ENCODE measurements around the gene CDH23.
"Not testable (repeated sequence)": the region's sequence is repeated elsewhere in the genome, so short reads cannot be mapped to it uniquely, and the experiment has no call there.

Gene CDH23

DNA sequence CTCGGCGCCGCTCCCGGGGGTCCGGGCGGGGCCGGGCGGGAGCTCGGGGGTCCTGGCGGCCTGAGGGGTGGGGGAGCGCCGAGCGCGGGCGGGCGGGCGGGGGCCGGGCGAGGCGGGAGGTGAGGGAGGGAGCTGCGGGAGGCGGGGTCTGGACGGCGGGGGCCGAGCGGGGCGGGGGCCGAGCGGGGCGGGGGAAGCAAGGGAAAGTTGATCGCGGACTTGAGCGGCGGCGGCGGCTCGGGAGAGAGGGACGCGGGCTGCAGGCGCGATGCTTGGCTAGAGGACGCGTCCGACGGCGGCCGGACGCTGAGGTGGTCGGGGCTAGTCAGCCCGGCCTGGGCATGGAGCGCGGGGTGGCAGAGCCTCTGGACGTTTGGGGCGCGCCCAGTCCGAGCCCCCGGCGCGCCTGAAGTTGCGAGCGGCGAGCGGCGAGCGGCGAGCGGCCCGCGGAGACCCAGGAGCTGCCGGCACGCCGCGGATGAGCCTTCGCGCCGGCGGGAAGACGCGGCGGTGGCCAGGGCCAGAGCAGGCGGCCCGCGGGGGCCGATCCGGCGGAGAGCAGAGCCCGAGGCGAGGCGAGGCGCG, at the start of gene CDH23:
TSS of gene CDH23 (plus strand) at position 210 of the 585 bp plus-strand sequence. CDS start 42,912 bp downstream, outside the sequence.
- no peak for DNase-seq

- no peak for DNase-seq
Measured at GRCh38 chr10:71347587-71348395, 48.9 kb upstream of the CDH23 start.

DNA sequence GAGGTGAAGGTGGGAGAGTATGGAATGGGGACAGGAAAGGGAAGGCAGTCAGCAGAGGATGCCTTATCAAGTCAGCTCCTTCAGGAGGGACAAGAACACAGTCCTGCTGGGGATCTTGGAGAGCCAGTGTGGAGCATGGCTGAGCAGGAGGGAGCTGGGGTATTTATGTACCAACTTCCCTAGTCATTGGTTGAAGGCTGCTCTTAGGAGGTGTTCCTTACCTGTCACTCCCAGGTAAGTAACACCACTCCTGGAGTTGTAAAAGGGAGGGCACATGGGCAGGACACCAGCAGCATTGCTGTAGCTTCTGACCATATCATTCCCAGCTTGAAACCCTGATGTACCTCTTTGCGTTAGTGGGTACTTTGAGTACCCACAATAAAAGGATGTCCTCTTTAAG, 47.9 kb upstream of the CDH23 start:
- no peak for DNase-seq

DNA sequence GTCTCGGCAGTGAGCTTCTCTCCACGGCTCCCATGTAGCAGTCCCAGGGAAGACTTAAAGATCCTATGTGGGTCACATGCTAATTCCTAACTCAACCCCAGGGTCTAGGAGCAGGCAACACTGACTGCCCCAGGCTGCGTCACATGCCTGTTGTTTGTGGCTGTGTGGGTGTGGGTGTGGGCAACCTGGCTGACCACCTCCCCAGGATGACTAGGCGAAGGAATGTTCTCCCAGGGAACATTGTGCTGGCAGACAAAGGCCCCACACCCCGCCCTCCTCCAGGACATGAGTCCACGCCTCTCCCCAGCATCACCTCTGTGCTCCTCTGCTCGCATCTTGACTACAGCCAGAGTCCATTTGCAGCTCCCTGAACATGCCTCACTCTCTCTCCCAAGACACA, 47.3 kb upstream of the CDH23 start:
- DNase-seq: no peak

GRCh38 chr10:71351087-71351486, 45.6 kb upstream of the CDH23 start:
- DNase-seq: no peak

DNA sequence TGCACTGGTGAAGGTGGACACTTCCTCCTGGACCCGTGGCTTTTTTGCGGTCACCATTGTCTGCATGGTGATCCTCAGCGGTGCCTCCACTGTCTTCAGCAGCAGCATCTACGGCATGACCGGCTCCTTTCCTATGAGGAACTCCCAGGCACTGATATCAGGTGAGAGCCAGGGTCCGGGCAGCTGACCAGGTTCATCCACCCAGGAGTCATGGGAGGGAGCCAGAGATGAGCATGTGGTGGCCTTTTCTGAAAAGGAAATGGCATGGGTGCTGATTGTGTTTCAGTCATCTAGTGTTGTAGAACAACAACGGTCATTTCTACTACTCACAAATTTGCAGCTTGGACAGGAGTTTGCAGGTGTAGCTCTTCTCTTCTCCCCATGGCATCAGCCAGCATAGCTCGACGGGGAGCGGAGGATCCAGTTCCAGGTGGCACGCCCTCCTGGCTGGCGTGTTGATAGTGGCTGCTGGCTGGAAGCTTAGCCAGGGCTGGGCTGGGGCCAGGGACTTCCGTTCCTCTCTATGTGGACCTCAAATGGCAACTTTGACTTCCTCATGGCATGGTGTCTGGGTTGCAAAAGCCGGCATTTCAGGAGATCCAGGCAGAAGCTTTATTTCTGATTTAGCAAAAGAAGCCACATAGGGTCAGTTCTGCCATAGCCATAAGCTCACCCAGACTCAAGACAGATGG, 44.9 kb upstream of the CDH23 start:
- no peak for DNase-seq

- DNase-seq: no peak
Measured at GRCh38 chr10:71353639-71354038, 43.1 kb upstream of the CDH23 start.

DNA sequence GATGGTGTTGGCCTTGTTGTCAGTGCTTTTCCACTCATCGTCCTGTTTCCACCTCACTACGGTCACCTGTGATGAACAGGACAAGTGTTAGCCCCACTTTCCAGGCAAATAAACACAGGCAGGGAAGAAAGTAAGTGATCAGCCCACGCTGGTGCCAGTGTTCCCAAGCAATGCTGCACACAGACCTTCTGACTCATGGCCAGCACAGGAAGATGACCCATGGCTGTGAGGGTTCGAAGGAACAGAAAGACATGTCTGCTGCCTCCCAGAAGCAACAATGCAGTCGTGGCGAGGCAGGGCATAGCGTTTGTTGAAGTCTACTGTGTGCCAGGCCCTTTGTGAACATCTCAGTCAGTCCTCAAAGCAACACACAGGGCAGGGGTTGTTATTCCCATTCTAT, 41.9 kb upstream of the CDH23 start:
- no peak for DNase-seq

DNA sequence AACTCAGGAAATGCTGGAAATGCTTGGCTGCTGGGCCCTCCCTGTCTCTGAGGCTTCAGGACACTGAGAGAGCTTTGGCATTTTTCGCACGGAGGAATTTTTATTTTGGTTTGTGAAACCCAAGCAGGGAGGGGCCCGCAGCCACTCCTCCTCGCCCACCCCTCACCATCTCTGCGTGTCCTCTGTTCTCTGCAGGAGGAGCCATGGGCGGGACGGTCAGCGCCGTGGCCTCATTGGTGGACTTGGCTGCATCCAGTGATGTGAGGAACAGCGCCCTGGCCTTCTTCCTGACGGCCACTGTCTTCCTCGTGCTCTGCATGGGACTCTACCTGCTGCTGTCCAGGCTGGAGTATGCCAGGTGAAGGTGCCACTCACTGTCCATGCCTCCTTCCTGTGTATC, 40.8 kb upstream of the CDH23 start:
- no peak for DNase-seq

- no peak for DNase-seq
Measured at GRCh38 chr10:71357792-71358265, 38.9 kb upstream of the CDH23 start.

DNA sequence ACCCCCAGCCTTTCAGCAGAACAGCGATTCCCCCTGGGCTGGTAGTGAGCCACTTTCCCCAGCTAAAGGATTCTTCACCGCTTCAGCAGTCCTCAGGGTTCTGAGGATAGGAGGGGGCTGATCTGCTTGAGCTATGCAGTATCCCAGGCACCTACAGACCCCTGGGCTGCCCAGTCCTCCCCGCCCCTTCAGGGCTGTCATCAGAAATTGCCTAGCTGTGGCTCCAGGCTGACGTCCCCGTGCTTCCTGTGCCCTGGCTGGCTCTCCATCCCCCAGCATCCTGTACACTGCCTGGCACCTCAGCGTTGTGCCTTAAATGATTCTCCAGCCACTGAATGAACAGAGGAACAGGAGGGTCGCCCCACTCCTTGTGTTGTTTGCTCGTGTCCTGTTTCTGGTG, 38.4 kb upstream of the CDH23 start:
- no peak for DNase-seq

DNA sequence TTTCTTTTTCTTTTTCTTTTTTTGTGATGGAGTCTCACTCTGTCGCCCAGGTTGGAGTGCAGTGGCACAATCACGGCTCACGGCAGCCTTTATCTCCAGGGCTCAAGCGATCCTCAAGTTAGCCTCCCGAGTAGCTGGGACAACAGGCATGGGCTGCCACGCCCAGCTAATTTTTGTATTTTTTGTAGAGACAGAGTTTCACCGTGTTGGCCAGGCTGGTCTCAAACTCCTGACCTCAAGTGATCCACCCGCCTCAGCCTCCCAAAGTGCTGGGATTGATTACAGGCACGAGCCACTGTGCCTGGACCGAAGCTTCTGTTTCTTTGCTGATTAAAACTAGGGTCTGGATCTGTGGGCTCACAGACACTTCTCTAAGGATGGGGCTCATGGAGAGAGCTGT, 37.8 kb upstream of the CDH23 start:
- DNase-seq: not testable (repeated sequence)

DNA sequence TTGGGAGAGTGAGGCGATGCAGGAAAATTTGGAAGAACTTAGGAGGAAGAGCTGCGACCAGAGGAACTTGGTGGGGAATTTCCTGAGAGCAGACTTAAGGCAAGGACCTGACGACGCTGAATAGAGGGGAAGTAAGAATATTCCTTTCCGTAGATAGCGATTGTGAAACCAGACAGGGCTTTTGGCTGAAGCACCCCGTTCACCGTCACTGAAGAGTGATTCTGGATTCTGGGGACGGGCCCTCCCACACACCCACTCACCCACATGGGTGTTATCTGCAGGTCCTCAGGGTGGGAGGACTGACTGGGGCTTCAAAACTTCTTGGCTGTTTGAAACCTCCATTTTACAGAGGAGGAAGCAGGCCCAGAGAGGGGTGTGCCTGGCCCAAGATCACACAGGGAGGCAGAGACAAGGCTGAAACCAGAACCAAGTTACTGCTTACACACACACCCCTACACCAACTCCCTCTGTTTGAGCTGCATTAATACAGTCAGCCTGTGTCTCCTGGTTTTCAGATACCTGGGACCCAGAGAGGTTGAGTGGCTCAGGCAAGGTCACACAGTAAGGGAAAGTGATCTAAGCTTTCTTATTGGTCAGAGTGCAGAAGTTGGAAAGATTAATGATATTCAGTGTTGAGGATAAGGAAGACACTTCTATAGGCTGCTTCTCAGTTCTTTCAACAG, 37.2 kb upstream of the CDH23 start:
- no peak for DNase-seq

DNA sequence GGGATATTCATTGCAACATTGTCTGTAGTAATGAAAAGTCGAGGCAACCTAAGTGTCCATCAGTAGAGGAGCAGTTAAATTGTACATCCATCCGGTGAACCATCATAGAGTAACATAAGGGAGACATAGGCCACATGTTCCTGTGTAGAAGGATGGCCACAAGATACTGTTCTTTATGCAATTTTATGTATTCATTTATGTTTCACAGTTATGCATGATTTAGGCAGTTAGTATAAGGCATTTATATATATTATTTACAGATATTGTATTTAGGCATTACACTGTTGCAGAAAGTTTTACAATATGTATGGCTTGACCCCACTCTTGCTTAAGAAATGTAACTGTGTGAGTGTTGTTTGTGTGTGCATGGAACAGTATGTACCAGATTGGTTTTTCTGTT, 36.0 kb upstream of the CDH23 start:
- DNase-seq: no peak

DNA sequence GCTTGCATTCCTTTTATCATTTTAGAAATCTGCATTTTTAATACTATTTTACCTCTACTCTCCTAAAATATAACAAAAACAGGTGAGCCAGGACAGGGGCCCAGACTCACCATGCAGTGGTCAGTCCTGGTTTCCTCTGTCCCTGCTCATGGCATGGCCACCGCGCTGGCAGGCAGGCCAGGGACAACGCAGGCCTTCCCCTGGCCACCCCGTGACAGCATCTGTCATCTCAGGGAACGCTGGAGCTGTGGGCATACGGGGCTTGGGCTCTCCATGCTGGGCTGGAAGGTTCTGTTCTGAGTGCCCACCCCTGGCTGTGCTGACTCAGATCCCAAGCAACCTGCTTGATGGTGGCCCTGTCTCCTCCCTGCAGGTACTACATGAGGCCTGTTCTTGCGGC, 35.1 kb upstream of the CDH23 start:
- DNase-seq: no peak

- no peak for DNase-seq
Measured at GRCh38 chr10:71362141-71362540, 34.6 kb upstream of the CDH23 start.

- no peak for DNase-seq
Measured at GRCh38 chr10:71363936-71364335, 32.8 kb upstream of the CDH23 start.

DNA sequence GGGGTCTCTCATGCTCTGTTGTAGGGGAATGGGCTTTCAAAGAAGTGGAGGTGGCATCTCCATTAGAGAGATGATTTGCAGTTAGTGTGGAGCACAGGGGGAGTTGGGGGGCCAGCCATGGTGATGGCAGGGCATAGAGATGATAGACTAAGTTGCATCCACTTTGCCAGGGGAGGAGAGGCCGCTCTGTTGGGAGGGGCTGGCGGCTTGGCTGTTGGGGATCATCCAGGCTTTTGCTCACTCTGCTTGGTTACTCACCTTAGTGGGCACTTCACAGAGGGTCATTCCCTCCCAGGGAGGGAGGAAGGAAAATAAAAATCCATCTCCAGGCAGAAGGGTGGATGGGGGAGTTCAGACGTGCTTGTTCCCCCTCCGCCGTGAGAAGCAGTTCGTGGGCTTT, 31.4 kb upstream of the CDH23 start:
- no peak for DNase-seq

DNA sequence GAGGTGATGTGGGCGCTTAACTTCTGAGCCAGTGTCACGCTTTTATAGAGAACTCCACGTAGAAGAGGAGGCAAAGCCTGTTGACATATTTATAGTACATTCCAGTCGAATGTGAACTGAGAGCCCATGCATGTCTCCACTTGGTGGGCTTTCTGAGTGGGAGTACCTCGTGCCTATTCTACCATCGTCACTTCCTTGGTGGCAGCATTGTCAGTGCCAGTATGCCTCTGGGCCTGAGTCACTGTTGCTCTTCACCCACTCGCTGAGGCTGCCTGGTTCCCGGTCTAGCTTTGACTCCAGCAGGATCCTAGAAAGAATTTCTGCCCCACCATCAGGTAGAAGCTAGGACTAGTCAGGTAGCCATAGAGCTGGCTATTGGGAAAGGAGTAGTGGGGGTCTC, 30.0 kb upstream of the CDH23 start:
- DNase-seq: no peak

DNA sequence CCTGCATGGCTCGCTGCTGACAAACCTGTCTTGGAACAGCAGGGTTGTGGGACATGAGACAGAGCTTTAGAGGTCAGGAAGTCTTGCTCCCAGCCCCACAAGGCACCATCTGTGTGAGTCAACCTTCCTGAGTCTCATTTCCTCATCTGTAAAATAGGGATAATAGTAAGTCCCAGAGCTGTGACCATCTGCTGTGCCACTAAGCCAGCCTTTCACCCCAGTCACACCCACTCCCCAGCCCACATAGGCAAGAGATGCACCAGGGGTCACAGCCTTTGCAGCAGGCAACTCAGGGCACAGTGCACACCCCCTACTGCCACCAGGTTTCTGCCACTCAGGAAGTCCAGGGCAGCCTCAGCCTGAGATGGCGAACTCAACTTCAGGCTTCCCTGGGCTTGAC, 29.4 kb upstream of the CDH23 start:
- no peak for DNase-seq

DNA sequence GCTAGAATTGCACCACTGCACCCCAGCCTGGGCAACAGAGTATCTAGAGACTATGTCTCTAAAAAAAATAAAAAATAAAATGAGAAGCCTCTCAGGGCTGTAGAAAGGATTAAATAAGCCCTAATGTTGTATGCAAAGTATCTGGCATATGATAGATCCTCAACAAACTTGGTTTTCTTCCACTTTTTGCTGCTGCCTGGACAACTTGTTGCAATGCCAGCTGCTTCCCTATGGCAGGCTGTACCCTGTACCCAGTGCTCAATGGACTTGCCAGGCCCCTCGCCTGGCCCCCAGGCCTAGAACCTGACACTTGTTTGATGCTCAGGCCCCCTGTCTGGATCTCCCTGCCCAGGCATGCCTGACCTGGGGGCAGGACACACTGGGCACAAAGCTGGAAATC, 28.5 kb upstream of the CDH23 start:
- DNase-seq: no peak

DNA sequence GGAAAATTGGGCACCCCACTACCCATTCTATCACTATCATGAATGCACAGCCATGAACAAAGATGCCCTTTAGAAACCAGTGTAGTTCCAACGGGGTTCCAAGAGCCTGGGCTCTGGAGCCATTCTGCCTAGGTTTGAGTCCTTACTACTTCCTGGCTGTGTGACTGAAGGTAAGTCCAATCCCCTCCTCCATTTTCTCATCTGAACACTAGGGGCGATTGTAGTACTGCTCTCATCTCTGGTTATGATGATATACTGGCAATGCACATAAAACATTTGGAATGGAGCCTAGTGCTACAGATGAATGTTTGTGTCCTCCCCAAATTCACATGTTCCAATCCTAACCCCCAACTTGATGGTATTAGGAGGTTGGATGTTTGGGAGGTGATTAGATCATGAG, 28.1 kb upstream of the CDH23 start:
- no peak for DNase-seq

GRCh38 chr10:71369602-71370001, 27.1 kb upstream of the CDH23 start:
- no peak for DNase-seq

GRCh38 chr10:71370031-71370430, 26.7 kb upstream of the CDH23 start:
- no peak for DNase-seq

Data from NCI-H1417 treated with DMSO at 0.1 percent for 48 hours (cell line).